Liver (tissue), 9 donors: ENCODE results near the gene LEF1. TPM values are rescaled to one million over a fixed set of nuclear protein-coding genes. Genes with fewer than 3 reads are reported as not detected.

Experiments used
- DNase-seq: peaks from one replicate; pipeline ENCODE4 v3.0.0-alpha.2; 2017; ENCODE audit warnings: low spot score
- H3K27ac ChIP-seq, 2 donors: one replicate each; pipeline ENCODE4 v1.7.0; 2013; ENCODE audit warnings: inconsistent platforms in 2 of 2, low read length in 2 of 2, control low read depth in 1 of 2, low read depth in 1 of 2, mild to moderate bottlenecking in 1 of 2
- H3K27me3 ChIP-seq, 4 donors: one replicate each; pipeline versions ENCODE4 v1.6.1 to v1.7.0; 2013; ENCODE audit warnings: low read length in 3 of 4, inconsistent platforms in 1 of 4, mild to moderate bottlenecking in 1 of 4, moderate library complexity in 1 of 4; ENCODE audit not compliant: control insufficient read depth in 4 of 4, insufficient read depth in 4 of 4
- H3K36me3 ChIP-seq, 4 donors: one replicate each; pipeline versions ENCODE4 v1.6.1 to v1.7.0; 2013; ENCODE audit warnings: low read length in 3 of 4, mild to moderate bottlenecking in 3 of 4, low read depth in 1 of 4, moderate library complexity in 1 of 4; ENCODE audit not compliant: control insufficient read depth in 4 of 4, insufficient read depth in 3 of 4
- H3K4me1 ChIP-seq, 4 donors: one replicate each; pipeline versions ENCODE4 v1.6.1 to v1.7.0; 2013; ENCODE audit warnings: low read length in 3 of 4, mild to moderate bottlenecking in 3 of 4, moderate library complexity in 1 of 4; ENCODE audit not compliant: control insufficient read depth in 4 of 4, insufficient read depth in 4 of 4
- H3K4me3 ChIP-seq, 3 donors: one replicate each; pipeline versions ENCODE4 v1.6.1 to v1.7.0; 2013; ENCODE audit warnings: low read length in 3 of 3, control low read depth in 1 of 3, low read depth in 1 of 3, mild to moderate bottlenecking in 1 of 3
- H3K9ac ChIP-seq, 2 donors: one replicate each; pipeline ENCODE4 v1.7.0; 2013; ENCODE audit warnings: low read length in 2 of 2, mild to moderate bottlenecking in 2 of 2, moderate library complexity in 2 of 2, control low read depth in 1 of 2, low read depth in 1 of 2
- H3K9me3 ChIP-seq, 4 donors: one replicate each; pipeline versions ENCODE4 v1.6.1 to v1.7.0; 2013; ENCODE audit warnings: low read length in 3 of 4; ENCODE audit not compliant: control insufficient read depth in 4 of 4
- ATF3 ChIP-seq: IDR thresholded peaks from 2 replicates; pipeline ENCODE4 v1.6.1; 2016; ENCODE audit warnings: antibody characterized with exemption
- CTCF ChIP-seq: fragments of 150-350 bp; IDR thresholded peaks from 2 replicates; pipeline ENCODE4 v1.5.1; 2017; ENCODE audit warnings: improper control_type of control experiment, low read depth, low read length; ENCODE audit not compliant: missing input control
- EGR1 ChIP-seq, 2 donors: IDR thresholded peaks; 2 replicates each; pipeline ENCODE4 v1.6.1; 2016 to 2018; ENCODE audit warnings: antibody characterized with exemption in 2 of 2, low read depth in 2 of 2
- FOXA1 ChIP-seq: IDR thresholded peaks from 2 replicates; pipeline ENCODE4 v1.6.1; 2016; ENCODE audit warnings: antibody characterized with exemption
- FOXA2 ChIP-seq: IDR thresholded peaks from 2 replicates; pipeline ENCODE4 v1.6.1; 2016; ENCODE audit warnings: antibody characterized with exemption
- GABPA ChIP-seq, 2 donors: IDR thresholded peaks in 1 of 2; conservative IDR thresholded peaks in 1 of 2; 2 replicates each; pipeline ENCODE4 v1.6.1; 2016; ENCODE audit warnings: antibody characterized with exemption in 2 of 2, mild to moderate bottlenecking in 1 of 2, moderate library complexity in 1 of 2
- HNF4A ChIP-seq, 2 donors: conservative IDR thresholded peaks; 2 replicates each; pipeline ENCODE4 v1.6.1; 2016; ENCODE audit warnings: antibody characterized with exemption in 2 of 2, mild to moderate bottlenecking in 2 of 2
- HNF4G ChIP-seq: IDR thresholded peaks from 2 replicates; pipeline ENCODE4 v1.6.1; 2016; ENCODE audit warnings: antibody characterized with exemption
- JUND ChIP-seq, 2 donors: IDR thresholded peaks; 2 replicates each; pipeline ENCODE4 v1.6.1; 2016; ENCODE audit warnings: antibody characterized with exemption in 2 of 2
- MAX ChIP-seq: IDR thresholded peaks from 2 replicates; pipeline ENCODE4 v1.6.1; 2016; ENCODE audit warnings: antibody characterized with exemption
- NR2F2 ChIP-seq: IDR thresholded peaks from 2 replicates; pipeline ENCODE4 v1.6.1; 2016; ENCODE audit warnings: antibody characterized with exemption
- RAD21 ChIP-seq, 2 donors: IDR thresholded peaks; 2 replicates each; pipeline ENCODE4 v1.6.1; 2016; ENCODE audit warnings: antibody characterized with exemption in 2 of 2, mild to moderate bottlenecking in 2 of 2
- REST ChIP-seq: IDR thresholded peaks from 2 replicates; pipeline ENCODE4 v1.6.1; 2016; ENCODE audit warnings: antibody characterized with exemption, mild to moderate bottlenecking
- RXRA ChIP-seq, 2 donors: IDR thresholded peaks; 2 replicates each; pipeline ENCODE4 v1.6.1; 2017 to 2018; ENCODE audit warnings: antibody characterized with exemption in 2 of 2, mild to moderate bottlenecking in 1 of 2
- SP1 ChIP-seq: IDR thresholded peaks from 2 replicates; pipeline ENCODE4 v1.6.1; 2018; ENCODE audit warnings: antibody characterized with exemption, mild to moderate bottlenecking
- TAF1 ChIP-seq: conservative IDR thresholded peaks from 2 replicates; pipeline ENCODE4 v1.6.1; 2016; ENCODE audit warnings: antibody characterized with exemption, mild to moderate bottlenecking
- YY1 ChIP-seq: IDR thresholded peaks from 2 replicates; pipeline ENCODE4 v1.6.1; 2016; ENCODE audit warnings: antibody characterized with exemption, mild to moderate bottlenecking
- ZBTB33 ChIP-seq: IDR thresholded peaks from 2 replicates; pipeline ENCODE4 v1.6.1; 2016; ENCODE audit warnings: antibody characterized with exemption
- WGBS: extraction: QIAGEN DNeasy Blood & Tissue Kit; methylation state at CpG from one replicate; pipeline ENCODE4 v1.1.7; 2013; 5-methylcytosine and 5-hydroxymethylcytosine counted together
- polyA plus RNA-seq, 2 donors: library from polyadenylated mRNA; stranded (reverse) in 1 of 2; unstranded in 1 of 2; fragments of 200-250 nt in 1 of 2; fragments of >200 nt in 1 of 2; fragmentation: Nextera tagmentation in 1 of 2; extraction: Ambion mirVana in 1 of 2; gene quantifications; one replicate each; pipeline versions ENCODE4 v1.2.1 to v1.2.3, GENCODE V29; 2013 to 2015
- total RNA-seq, 2 donors: library from RNA; depleted of rRNA; stranded (reverse); fragments of >200 nt; gene quantifications; one replicate each; pipeline ENCODE4 v1.2.3, GENCODE V29; 2014
- donor health status: healthy.
- donor health status: healthy.
- donor health status: healthy.
- donor health status: healthy.
- donor health status: healthy.

The LEF1 gene
- total and polyA plus RNA-seq, 4 donors, result 0.22 to 6.4 (median 0.46) TPM

GRCh38 chr4:108172753-108173598 lies 4.2 kb upstream of the LEF1 start:
- DNase-seq, result peak; percentile 48

More at GRCh38 chr4:108172753-108173598, 4.2 kb upstream of the LEF1 start:
- peaks cover 9 to 30% (median 16%) of the 10 kb centered on the region in 4 donors for H3K27me3 ChIP-seq
- no peaks in the 10 kb centered on the region for H3K9me3 ChIP-seq
- no peaks in the 10 kb centered on the region for H3K36me3 ChIP-seq
- no peak overlapping the region for H3K27ac ChIP-seq
- 1% methylated on average over 77 of the region's 77 CpGs for WGBS
- H3K4me3 ChIP-seq, result peak overlapping the region in 2 of 3 donors; percentile 60 to 65
- peaks cover 13 to 28% (median 23%) of the 10 kb centered on the region in 4 donors for H3K4me1 ChIP-seq
- TF ChIP-seq EGR1 (IDR thresholded peaks at IDR 0.05; ENCODE audit: low read depth in 2 of 2), result no peak
- TF ChIP-seq SP1, result no peak
- no peak for TF ChIP-seq RXRA (IDR thresholded peaks at IDR 0.05)
- no peak for TF ChIP-seq HNF4A (conservative IDR thresholded peaks at IDR 0.05)
- TF ChIP-seq RAD21 (IDR thresholded peaks at IDR 0.05), result no peak
- TF ChIP-seq NR2F2, result no peak
- TF ChIP-seq ZBTB33, result no peak
- no peak for TF ChIP-seq YY1
- TF ChIP-seq HNF4G, result no peak
- no peak for TF ChIP-seq CTCF
- TF ChIP-seq ATF3, result no peak
- TF ChIP-seq GABPA (IDR thresholded peaks at IDR 0.05 in 1 of 2, conservative IDR thresholded peaks at IDR 0.05 in 1 of 2), result no peak
- TF ChIP-seq REST, result no peak
- no peak for TF ChIP-seq TAF1
- TF ChIP-seq FOXA2, result no peak
- no peak for TF ChIP-seq FOXA1
- TF ChIP-seq JUND (IDR thresholded peaks at IDR 0.05), result no peak
- TF ChIP-seq MAX, result no peak
- peak overlapping the region in 1 of 2 donors; percentile 14 for H3K9ac ChIP-seq
